WERI-Rb-1 (cell line): ENCODE results near the gene PNLIP.

Experiments
- DNase-seq: peaks from one replicate; pipeline ENCODE4 v3.0.0-alpha.2; 2020
- H3K27ac ChIP-seq: fragments of 250-450 bp; sonication (Bioruptor Pico); 2 replicates; pipeline ENCODE4 v1.5.1; 2020; ENCODE audit warnings: mild to moderate bottlenecking, moderate library complexity
- H3K27me3 ChIP-seq: fragments of 250-450 bp; sonication (Bioruptor Pico); 2 replicates; pipeline ENCODE4 v1.5.1; 2021; ENCODE audit warnings: mild to moderate bottlenecking, low read depth, moderate library complexity; ENCODE audit not compliant: insufficient read depth, severe bottlenecking
- H3K36me3 ChIP-seq: fragments of 250-450 bp; sonication (Bioruptor Pico); 2 replicates; pipeline ENCODE4 v1.5.1; 2020; ENCODE audit warnings: mild to moderate bottlenecking, moderate library complexity
- H3K4me3 ChIP-seq: 2 replicates; pipeline ENCODE4 v1.5.1; 2011; ENCODE audit warnings: low read depth, mild to moderate bottlenecking, control low read depth, low read length
- H3K9me3 ChIP-seq: fragments of 250-450 bp; sonication (Bioruptor Pico); 2 replicates; pipeline ENCODE4 v1.5.1; 2021; ENCODE audit warnings: mild to moderate bottlenecking, moderate library complexity; ENCODE audit not compliant: severe bottlenecking
- TF ChIP-seq, protein P1 (sequence below): IDR thresholded peaks from 2 replicates; pipeline ENCODE4 v1.5.1; 2011; ENCODE audit warnings: low read depth, mild to moderate bottlenecking, control low read depth, inconsistent platforms, low read length

PNLIP gene

DNA sequence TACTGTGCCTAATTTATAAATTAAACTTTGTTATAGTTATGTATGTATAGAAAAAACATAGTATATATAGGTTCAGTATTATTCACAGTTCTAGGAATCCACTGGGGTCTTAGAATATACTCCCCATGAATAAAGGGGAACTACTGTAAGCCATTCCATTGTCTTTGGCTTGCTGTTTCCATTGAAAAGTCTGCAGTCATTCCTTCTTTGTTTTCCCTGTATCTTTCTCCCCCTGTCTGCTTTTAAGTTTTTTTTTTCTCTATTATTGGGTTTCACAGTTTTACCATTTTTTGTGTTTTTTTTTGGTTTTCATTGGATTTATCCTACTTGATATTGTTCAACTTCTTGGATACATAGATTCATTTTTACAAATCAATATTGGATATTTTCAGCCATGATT lies 6.7 kb upstream of the PNLIP start:
- Histone ChIP-seq H3K36me3 (no peaks in the 10 kb centered on the region), H3K9me3 (no peaks in the 10 kb centered on the region), H3K4me3 (no peak overlapping the region), H3K27me3 (no peaks in the 10 kb centered on the region), H3K27ac (no peak overlapping the region)
- TF ChIP-seq, protein P1, sequence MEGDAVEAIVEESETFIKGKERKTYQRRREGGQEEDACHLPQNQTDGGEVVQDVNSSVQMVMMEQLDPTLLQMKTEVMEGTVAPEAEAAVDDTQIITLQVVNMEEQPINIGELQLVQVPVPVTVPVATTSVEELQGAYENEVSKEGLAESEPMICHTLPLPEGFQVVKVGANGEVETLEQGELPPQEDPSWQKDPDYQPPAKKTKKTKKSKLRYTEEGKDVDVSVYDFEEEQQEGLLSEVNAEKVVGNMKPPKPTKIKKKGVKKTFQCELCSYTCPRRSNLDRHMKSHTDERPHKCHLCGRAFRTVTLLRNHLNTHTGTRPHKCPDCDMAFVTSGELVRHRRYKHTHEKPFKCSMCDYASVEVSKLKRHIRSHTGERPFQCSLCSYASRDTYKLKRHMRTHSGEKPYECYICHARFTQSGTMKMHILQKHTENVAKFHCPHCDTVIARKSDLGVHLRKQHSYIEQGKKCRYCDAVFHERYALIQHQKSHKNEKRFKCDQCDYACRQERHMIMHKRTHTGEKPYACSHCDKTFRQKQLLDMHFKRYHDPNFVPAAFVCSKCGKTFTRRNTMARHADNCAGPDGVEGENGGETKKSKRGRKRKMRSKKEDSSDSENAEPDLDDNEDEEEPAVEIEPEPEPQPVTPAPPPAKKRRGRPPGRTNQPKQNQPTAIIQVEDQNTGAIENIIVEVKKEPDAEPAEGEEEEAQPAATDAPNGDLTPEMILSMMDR = no peak
- DNase-seq = no peak

DNA sequence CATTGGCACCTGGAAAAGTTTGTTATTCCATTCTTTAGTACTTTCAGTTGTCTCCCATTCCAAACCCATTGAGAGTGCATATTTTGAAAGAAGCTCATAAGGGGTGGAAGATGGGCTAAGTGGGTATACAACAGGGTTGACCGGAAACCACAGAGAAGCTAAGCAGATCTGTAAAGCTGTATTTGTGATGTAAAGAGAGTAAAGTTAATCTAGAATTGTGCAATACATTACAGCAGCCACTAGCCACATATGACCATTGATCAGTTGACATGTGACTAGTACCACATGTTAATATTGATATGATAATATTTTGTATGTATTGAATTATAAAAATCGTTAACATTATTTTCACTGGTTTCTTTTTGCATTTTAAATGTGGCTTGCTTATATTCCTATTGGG lies 4.9 kb upstream of the PNLIP start:
- TF ChIP-seq, protein P1 = no peak
- Histone ChIP-seq H3K4me3 (no peak overlapping the region), H3K36me3 (no peaks in the 10 kb centered on the region), H3K9me3 (no peaks in the 10 kb centered on the region), H3K27me3 (no peaks in the 10 kb centered on the region), H3K27ac (no peak overlapping the region)
- DNase-seq = no peak

DNA sequence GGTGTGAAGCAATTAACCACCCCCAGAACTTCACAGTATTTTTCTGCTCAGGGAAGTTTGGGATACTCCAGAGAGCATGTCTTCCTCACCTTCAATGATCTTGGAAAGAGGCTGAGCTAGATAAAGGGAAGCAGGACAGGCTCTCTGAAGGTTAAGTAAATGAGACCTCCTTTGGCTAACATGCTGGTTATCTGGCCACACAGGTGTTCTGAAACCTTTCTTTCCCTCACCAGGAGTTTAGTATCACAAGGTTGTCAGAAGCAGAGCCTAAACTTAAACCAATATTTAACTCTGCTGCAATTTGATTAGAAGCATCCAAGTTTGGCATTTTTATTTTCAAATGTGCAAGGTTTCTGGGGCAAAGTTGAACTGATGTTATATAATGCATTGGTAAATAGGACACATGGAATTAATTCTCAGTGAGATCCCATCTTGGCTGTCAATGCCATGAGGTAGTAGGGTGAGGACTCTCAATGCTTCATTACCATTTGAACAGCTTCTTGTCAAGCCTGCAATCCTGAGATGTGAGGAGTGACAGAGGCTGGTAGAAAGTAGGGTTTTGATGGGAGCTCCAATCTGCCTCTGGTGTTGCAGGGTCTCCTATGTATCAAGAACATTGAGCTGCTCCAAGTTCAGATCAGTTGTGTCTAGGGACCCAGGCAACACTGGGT lies 3.6 kb upstream of the PNLIP start:
- Histone ChIP-seq H3K36me3 (no peaks in the 10 kb centered on the region), H3K9me3 (no peaks in the 10 kb centered on the region), H3K27me3 (no peaks in the 10 kb centered on the region), H3K4me3 (no peak overlapping the region), H3K27ac (no peak overlapping the region)
- TF ChIP-seq, protein P1 = no peak
- DNase-seq = no peak

DNA sequence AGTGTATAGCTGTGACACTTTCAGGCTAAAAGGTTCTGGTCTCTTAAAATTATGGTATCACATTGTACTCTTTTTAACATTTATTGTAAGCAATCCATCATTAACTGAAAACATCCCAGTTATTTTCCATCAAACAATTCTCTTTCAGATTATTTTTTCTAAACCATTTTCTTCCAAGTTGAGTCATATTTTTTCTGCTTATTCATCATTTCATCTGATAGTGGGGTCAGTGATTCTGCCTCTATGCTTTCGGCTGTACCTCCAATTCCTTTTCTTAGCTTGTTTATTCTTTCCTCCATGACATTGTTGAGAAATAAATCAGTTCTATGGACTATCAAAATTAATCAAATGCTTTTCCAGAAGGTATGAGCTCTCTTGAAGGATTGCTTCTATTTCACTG lies 609 bp upstream of the PNLIP start:
- Histone ChIP-seq H3K36me3 (no peaks in the 10 kb centered on the region), H3K9me3 (no peaks in the 10 kb centered on the region), H3K27me3 (no peaks in the 10 kb centered on the region), H3K4me3 (no peak overlapping the region), H3K27ac (no peak overlapping the region)
- no peak for DNase-seq
- TF ChIP-seq, protein P1 = no peak

DNA sequence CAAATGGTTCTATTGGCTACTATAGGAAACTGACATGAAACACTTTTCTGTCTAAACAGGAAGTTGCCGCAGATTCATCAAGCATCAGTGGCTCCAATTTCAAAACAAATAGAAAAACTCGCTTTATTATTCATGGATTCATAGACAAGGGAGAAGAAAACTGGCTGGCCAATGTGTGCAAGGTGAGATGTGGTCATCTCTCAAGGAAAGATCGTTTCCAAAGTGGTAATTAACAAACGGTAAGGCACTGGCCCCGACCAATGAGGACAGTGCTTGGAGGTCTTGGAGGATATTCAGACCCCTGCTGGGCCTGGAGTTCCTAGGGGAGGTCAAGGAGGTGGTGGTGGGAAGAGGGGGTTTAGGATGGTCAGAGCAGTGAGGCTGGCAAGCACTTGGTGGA lies 2.6 kb downstream of the PNLIP start:
- Histone ChIP-seq H3K4me3 (no peak overlapping the region), H3K27me3 (no peaks in the 10 kb centered on the region), H3K36me3 (no peaks in the 10 kb centered on the region), H3K27ac (no peak overlapping the region), H3K9me3 (peaks cover under 1% of the 10 kb centered on the region)
- no peak for DNase-seq
- TF ChIP-seq, protein P1 = no peak

DNA sequence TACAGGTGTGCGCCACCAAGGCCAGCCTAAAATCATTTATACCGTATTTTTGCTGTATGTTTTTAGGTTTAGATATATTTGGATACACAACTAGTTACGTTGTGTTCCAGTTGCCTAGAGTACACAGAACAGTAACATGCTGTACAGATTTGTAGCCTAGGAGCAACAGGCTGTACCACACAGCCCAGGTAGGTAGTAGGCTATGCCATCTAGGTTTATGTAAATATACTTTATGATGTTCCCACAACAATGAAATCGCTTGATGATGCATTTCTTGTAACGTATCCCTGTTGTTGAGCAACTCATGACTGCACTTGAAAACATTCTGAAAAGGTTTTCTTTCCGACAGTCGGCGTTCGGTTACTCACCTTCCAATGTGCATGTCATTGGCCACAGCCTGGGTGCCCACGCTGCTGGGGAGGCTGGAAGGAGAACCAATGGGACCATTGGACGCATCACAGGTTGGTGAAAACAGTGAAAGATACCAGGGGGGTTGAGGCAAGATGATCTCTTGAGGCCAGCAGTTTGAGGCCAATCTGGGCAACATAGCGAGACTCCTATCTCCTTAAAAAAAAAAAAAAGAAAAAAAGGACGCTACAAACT lies 7.7 kb downstream of the PNLIP start:
- peaks cover 3% of the 10 kb centered on the region for H3K9me3 ChIP-seq
- H3K36me3 ChIP-seq = no peaks in the 10 kb centered on the region
- DNase-seq = no peak
- H3K27me3 ChIP-seq = no peaks in the 10 kb centered on the region
- TF ChIP-seq, protein P1 = no peak
- no peak overlapping the region for H3K4me3 ChIP-seq
- H3K27ac ChIP-seq = no peak overlapping the region
